Keratinocyte (primary cell): ENCODE data around the gene C9orf50. TPM values are rescaled to one million over a fixed set of nuclear protein-coding genes. Genes with fewer than 3 reads are reported as not detected.

Experiments
- DNase-seq: peaks from one replicate; pipeline ENCODE4 v3.0.0-alpha.2; 2011; ENCODE audit warnings: low read depth, missing footprints, low spot score
- FAIRE-seq: peaks from 2 replicates; lab custom pipeline; 2011; peaks lifted over from hg19 to GRCh38; lab: Jason Lieb, UNC
- H2AFZ ChIP-seq: 2 replicates; pipeline ENCODE4 v1.6.0; 2012; ENCODE audit warnings: low read length, control low read depth, inconsistent platforms; ENCODE audit not compliant: control insufficient read depth
- H3K27ac ChIP-seq: 2 replicates; pipeline ENCODE4 v1.5.1; 2011; ENCODE audit warnings: low read length; ENCODE audit not compliant: control insufficient read depth, insufficient read depth
- H3K27me3 ChIP-seq: 3 replicates; pipeline ENCODE4 v1.6.0; 2011; ENCODE audit warnings: low read length; ENCODE audit not compliant: control insufficient read depth, insufficient read depth; ENCODE audit errors: extremely low read depth
- H3K36me3 ChIP-seq, 2 experiments: 2 replicates in 1 of 2; 3 replicates in 1 of 2; pipeline ENCODE4 v1.5.1; 2011; ENCODE audit warnings: low read length in 2 of 2, mild to moderate bottlenecking in 1 of 2; ENCODE audit not compliant: control insufficient read depth in 2 of 2, insufficient read depth in 2 of 2; ENCODE audit errors: extremely low read depth in 1 of 2
- H3K4me1 ChIP-seq: 3 replicates; pipeline ENCODE4 v1.5.1; 2011; ENCODE audit warnings: low read length; ENCODE audit not compliant: control insufficient read depth, insufficient read depth; ENCODE audit errors: extremely low read depth
- H3K4me2 ChIP-seq: 3 replicates; pipeline ENCODE4 v1.6.0; 2011; ENCODE audit warnings: low read depth, low read length; ENCODE audit not compliant: control insufficient read depth, insufficient read depth; ENCODE audit errors: extremely low read depth
- H3K4me3 ChIP-seq, 3 experiments: fragments of 200-600 bp in 1 of 3; sonication (generic) in 1 of 3; 2 replicates in 2 of 3; 3 replicates in 1 of 3; pipeline ENCODE4 v1.5.1; 2011 to 2016; ENCODE audit warnings: low read length in 3 of 3, mild to moderate bottlenecking in 3 of 3, control low read depth in 2 of 3, inconsistent platforms in 1 of 3, low read depth in 1 of 3, mixed read lengths in 1 of 3, mixed run types in 1 of 3, moderate library complexity in 1 of 3; ENCODE audit not compliant: control insufficient read depth in 2 of 3, insufficient read depth in 2 of 3; ENCODE audit errors: extremely low read depth in 1 of 3
- H3K79me2 ChIP-seq: 2 replicates; pipeline ENCODE4 v1.6.0; 2012; ENCODE audit warnings: low read length; ENCODE audit not compliant: control insufficient read depth, insufficient read depth
- H3K9ac ChIP-seq: 3 replicates; pipeline ENCODE4 v1.6.0; 2011; ENCODE audit warnings: low read length; ENCODE audit not compliant: control insufficient read depth, insufficient read depth; ENCODE audit errors: extremely low read depth
- H3K9me1 ChIP-seq: 3 replicates; pipeline ENCODE4 v1.6.0; 2011; ENCODE audit warnings: low read length; ENCODE audit not compliant: control insufficient read depth, insufficient read depth; ENCODE audit errors: extremely low read depth
- H3K9me3 ChIP-seq: 2 replicates; pipeline ENCODE4 v1.5.1; 2012; ENCODE audit warnings: low read depth, low read length; ENCODE audit not compliant: control insufficient read depth
- H4K20me1 ChIP-seq: 3 replicates; pipeline ENCODE4 v1.6.0; 2011; ENCODE audit warnings: low read length; ENCODE audit not compliant: control insufficient read depth, insufficient read depth; ENCODE audit errors: extremely low read depth
- EZH2 ChIP-seq: IDR thresholded peaks from one replicate; pipeline ENCODE4 v1.6.1; 2012; ENCODE audit warnings: inconsistent platforms, mild to moderate bottlenecking, low read length, moderate library complexity
- dilution Hi-C: fragments of 300-500 bp; cut with MboI; formaldehyde crosslinking; loops from one replicate; pipeline ENCODE4 v1.7.0; 2020; ENCODE audit warnings: low sequenced_read_pairs; ENCODE audit not compliant: extremely low pct_ligation_motif_present
- polyA plus RNA-seq, 5 experiments: library from polyadenylated mRNA; depleted of rRNA in 3 of 5; stranded (reverse) in 3 of 5; stranded (forward) in 1 of 5; unstranded in 1 of 5; fragments of >200 nt; gene quantifications; 1 replicate in 1 of 5; 2 replicates in 3 of 5; 3 replicates in 1 of 5; pipeline versions ENCODE4 v1.2.1 to v1.2.3, GENCODE V29; 2011 to 2012; ENCODE audit warnings: missing spikeins in 2 of 5, low read depth in 1 of 5, low replicate concordance in 1 of 5
- TF ChIP-seq, protein P1 (sequence below), 3 experiments: IDR thresholded peaks in 1 of 3; conservative IDR thresholded peaks in 1 of 3; optimal IDR thresholded peaks in 1 of 3; 2 replicates in 2 of 3; 3 replicates in 1 of 3; pipeline versions ENCODE3 to v1.5.1; 2011; ENCODE audit warnings: low read length in 3 of 3, mild to moderate bottlenecking in 3 of 3, moderate library complexity in 2 of 3, control low read depth in 1 of 3, inconsistent platforms in 1 of 3; ENCODE audit not compliant: insufficient read depth in 2 of 3; ENCODE audit errors: extremely low read depth in 1 of 3

The C9orf50 gene
- polyA plus RNA-seq, 1 donor (not counting 4 experiments of a cell fraction or from before 2014, with no cell fraction given), result not detected

DNA sequence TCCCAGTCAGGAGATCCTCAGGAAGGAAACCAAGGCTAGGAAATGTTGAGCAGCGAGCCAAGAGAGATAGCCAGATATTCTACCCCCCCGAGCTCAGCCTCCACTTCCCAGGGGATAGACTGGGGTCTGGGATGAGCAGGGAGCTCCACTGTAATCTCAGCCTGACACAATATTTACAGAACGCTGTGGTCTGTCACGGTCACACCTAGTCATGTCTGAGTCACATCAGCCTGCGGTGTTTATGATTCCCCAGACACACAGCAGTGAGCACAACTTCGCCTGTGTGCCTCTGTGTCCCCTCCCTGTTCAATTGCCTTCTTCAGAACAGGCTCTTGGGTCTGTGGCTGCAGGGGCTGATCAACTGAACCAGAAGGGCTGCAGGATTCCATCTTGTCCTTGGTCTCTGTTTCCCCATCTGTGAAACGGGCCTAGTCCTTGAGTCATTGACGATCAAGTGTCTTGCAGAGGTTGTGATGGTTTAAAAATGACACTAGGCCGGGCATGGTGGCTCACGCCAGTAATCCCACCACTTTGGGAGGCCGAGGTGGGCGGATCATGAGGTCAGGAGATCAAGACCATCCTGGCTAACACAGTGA, 36.0 kb upstream of the C9orf50 start:
- Histone ChIP-seq H3K36me3 (no peaks in the 10 kb centered on the region), H4K20me1 (no peaks in the 10 kb centered on the region), H3K9me1 (no peaks in the 10 kb centered on the region), H3K9me3 (no peaks in the 10 kb centered on the region), H3K4me2 (no peak overlapping the region), H3K27ac (no peak overlapping the region), H3K79me2 (no peaks in the 10 kb centered on the region), H2AFZ (no peak overlapping the region), H3K4me3 (no peak overlapping the region), H3K9ac (no peak overlapping the region), H3K27me3 (peaks cover 8% of the 10 kb centered on the region), H3K4me1 (peaks cover 5% of the 10 kb centered on the region)
- dilution Hi-C loops, result no loop called here
- TF ChIP-seq, protein P1, sequence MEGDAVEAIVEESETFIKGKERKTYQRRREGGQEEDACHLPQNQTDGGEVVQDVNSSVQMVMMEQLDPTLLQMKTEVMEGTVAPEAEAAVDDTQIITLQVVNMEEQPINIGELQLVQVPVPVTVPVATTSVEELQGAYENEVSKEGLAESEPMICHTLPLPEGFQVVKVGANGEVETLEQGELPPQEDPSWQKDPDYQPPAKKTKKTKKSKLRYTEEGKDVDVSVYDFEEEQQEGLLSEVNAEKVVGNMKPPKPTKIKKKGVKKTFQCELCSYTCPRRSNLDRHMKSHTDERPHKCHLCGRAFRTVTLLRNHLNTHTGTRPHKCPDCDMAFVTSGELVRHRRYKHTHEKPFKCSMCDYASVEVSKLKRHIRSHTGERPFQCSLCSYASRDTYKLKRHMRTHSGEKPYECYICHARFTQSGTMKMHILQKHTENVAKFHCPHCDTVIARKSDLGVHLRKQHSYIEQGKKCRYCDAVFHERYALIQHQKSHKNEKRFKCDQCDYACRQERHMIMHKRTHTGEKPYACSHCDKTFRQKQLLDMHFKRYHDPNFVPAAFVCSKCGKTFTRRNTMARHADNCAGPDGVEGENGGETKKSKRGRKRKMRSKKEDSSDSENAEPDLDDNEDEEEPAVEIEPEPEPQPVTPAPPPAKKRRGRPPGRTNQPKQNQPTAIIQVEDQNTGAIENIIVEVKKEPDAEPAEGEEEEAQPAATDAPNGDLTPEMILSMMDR (optimal IDR thresholded peaks at IDR 0.05 in 1 of 3, IDR thresholded peaks at IDR 0.05 in 1 of 3, conservative IDR thresholded peaks at IDR 0.05 in 1 of 3; ENCODE audit: extremely low read depth in 1 of 3, insufficient read depth in 2 of 3, low read length in 3 of 3), result no peak
- no peak for TF ChIP-seq EZH2
- peak; percentile 66 for FAIRE-seq
- no peak for DNase-seq

DNA sequence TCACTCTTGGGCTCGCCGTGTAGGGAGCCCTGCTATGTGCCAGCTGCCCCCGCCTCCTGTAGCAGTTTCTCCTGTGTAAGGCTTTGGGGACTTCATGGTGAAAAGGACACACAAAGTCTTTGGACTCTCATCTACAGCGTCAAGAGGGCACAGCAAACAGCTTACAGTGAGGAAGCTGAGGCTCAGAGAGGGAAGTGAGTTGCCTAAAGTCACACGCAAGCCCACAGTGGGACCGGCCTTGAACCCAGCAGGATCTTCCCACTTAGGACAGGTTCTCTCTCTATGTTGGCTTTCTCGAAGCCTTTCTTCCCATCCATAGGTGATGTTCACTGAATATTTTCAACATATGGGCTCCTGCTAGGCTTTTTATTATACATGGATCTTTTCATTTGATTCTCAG, 34.8 kb upstream of the C9orf50 start:
- H3K9ac ChIP-seq, result no peak overlapping the region
- no peak for DNase-seq

More for the DNA sequence above, 34.8 kb upstream of the C9orf50 start:
- Histone ChIP-seq H3K79me2 (no peaks in the 10 kb centered on the region), H3K27me3 (peaks cover 7% of the 10 kb centered on the region), H3K4me3 (no peak overlapping the region), H2AFZ (no peak overlapping the region), H3K4me2 (no peak overlapping the region), H3K36me3 (no peaks in the 10 kb centered on the region), H3K9me1 (no peaks in the 10 kb centered on the region), H3K9me3 (no peaks in the 10 kb centered on the region), H4K20me1 (no peaks in the 10 kb centered on the region), H3K27ac (no peak overlapping the region), H3K4me1 (peaks cover 5% of the 10 kb centered on the region)
- TF ChIP-seq, protein P1 (optimal IDR thresholded peaks at IDR 0.05 in 1 of 3, IDR thresholded peaks at IDR 0.05 in 1 of 3, conservative IDR thresholded peaks at IDR 0.05 in 1 of 3; ENCODE audit: extremely low read depth in 1 of 3, insufficient read depth in 2 of 3, low read length in 3 of 3), result no peak
- TF ChIP-seq EZH2, result no peak
- dilution Hi-C loops, result no loop called here
- FAIRE-seq, result no peak
